Measurements from ENCODE around the gene RGL1. TPM values are rescaled to one million over a fixed set of nuclear protein-coding genes. Genes with fewer than 3 reads are reported as not detected.

Gene RGL1
- total and polyA plus RNA-seq, 9 of the 15 experiments (the other 6 are each of a cell fraction or from before 2014, with no cell fraction given), result under 0.01 to 0.07 (median 0.04) TPM

- TF ChIP-seq, protein P1, sequence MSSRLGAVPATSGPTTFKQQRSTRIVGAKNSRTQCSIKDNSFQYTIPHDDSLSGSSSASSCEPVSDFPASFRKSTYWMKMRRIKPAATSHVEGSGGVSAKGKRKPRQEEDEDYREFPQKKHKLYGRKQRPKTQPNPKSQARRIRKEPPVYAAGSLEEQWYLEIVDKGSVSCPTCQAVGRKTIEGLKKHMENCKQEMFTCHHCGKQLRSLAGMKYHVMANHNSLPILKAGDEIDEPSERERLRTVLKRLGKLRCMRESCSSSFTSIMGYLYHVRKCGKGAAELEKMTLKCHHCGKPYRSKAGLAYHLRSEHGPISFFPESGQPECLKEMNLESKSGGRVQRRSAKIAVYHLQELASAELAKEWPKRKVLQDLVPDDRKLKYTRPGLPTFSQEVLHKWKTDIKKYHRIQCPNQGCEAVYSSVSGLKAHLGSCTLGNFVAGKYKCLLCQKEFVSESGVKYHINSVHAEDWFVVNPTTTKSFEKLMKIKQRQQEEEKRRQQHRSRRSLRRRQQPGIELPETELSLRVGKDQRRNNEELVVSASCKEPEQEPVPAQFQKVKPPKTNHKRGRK (tag; IDR thresholded peaks at IDR 0.05), result no peak
- TF ChIP-seq, protein P2, sequence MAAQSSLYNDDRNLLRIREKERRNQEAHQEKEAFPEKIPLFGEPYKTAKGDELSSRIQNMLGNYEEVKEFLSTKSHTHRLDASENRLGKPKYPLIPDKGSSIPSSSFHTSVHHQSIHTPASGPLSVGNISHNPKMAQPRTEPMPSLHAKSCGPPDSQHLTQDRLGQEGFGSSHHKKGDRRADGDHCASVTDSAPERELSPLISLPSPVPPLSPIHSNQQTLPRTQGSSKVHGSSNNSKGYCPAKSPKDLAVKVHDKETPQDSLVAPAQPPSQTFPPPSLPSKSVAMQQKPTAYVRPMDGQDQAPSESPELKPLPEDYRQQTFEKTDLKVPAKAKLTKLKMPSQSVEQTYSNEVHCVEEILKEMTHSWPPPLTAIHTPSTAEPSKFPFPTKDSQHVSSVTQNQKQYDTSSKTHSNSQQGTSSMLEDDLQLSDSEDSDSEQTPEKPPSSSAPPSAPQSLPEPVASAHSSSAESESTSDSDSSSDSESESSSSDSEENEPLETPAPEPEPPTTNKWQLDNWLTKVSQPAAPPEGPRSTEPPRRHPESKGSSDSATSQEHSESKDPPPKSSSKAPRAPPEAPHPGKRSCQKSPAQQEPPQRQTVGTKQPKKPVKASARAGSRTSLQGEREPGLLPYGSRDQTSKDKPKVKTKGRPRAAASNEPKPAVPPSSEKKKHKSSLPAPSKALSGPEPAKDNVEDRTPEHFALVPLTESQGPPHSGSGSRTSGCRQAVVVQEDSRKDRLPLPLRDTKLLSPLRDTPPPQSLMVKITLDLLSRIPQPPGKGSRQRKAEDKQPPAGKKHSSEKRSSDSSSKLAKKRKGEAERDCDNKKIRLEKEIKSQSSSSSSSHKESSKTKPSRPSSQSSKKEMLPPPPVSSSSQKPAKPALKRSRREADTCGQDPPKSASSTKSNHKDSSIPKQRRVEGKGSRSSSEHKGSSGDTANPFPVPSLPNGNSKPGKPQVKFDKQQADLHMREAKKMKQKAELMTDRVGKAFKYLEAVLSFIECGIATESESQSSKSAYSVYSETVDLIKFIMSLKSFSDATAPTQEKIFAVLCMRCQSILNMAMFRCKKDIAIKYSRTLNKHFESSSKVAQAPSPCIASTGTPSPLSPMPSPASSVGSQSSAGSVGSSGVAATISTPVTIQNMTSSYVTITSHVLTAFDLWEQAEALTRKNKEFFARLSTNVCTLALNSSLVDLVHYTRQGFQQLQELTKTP (IDR thresholded peaks at IDR 0.05; ENCODE audit: low read depth in 1 of 2, partially characterized antibody in 2 of 2), result no peak
- TF ChIP-seq MTF1 (CRISPR knock-in tag; IDR thresholded peaks at IDR 0.05; ENCODE audit: borderline replicate concordance), result no peak
- TF ChIP-seq CLOCK (CRISPR knock-in tag; IDR thresholded peaks at IDR 0.05; ENCODE audit: borderline replicate concordance), result no peak
- TF ChIP-seq, protein P3, sequence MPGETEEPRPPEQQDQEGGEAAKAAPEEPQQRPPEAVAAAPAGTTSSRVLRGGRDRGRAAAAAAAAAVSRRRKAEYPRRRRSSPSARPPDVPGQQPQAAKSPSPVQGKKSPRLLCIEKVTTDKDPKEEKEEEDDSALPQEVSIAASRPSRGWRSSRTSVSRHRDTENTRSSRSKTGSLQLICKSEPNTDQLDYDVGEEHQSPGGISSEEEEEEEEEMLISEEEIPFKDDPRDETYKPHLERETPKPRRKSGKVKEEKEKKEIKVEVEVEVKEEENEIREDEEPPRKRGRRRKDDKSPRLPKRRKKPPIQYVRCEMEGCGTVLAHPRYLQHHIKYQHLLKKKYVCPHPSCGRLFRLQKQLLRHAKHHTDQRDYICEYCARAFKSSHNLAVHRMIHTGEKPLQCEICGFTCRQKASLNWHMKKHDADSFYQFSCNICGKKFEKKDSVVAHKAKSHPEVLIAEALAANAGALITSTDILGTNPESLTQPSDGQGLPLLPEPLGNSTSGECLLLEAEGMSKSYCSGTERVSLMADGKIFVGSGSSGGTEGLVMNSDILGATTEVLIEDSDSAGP (CRISPR knock-in tag; IDR thresholded peaks at IDR 0.05), result no peak
- peak; percentile 36; the same call in 1 of the 2 replicates for TF ChIP-seq EP300 (IDR thresholded peaks at IDR 0.05; ENCODE audit: low read length)
- TF ChIP-seq, protein P4, sequence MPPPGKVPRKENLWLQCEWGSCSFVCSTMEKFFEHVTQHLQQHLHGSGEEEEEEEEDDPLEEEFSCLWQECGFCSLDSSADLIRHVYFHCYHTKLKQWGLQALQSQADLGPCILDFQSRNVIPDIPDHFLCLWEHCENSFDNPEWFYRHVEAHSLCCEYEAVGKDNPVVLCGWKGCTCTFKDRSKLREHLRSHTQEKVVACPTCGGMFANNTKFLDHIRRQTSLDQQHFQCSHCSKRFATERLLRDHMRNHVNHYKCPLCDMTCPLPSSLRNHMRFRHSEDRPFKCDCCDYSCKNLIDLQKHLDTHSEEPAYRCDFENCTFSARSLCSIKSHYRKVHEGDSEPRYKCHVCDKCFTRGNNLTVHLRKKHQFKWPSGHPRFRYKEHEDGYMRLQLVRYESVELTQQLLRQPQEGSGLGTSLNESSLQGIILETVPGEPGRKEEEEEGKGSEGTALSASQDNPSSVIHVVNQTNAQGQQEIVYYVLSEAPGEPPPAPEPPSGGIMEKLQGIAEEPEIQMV (tag; conservative IDR thresholded peaks at IDR 0.05; ENCODE audit: low read depth), result no peak
- TF ChIP-seq, protein P5, sequence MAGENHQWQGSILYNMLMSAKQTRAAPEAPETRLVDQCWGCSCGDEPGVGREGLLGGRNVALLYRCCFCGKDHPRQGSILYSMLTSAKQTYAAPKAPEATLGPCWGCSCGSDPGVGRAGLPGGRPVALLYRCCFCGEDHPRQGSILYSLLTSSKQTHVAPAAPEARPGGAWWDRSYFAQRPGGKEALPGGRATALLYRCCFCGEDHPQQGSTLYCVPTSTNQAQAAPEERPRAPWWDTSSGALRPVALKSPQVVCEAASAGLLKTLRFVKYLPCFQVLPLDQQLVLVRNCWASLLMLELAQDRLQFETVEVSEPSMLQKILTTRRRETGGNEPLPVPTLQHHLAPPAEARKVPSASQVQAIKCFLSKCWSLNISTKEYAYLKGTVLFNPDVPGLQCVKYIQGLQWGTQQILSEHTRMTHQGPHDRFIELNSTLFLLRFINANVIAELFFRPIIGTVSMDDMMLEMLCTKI (IDR thresholded peaks at IDR 0.05; ENCODE audit: partially characterized antibody), result no peak
- TF ChIP-seq GTF2E2 (tag; IDR thresholded peaks at IDR 0.05), result no peak
- TF ChIP-seq USF2 (CRISPR knock-in tag; IDR thresholded peaks at IDR 0.05), result no peak
- no peak for TF ChIP-seq RHOXF2B (CRISPR knock-in tag; conservative IDR thresholded peaks at IDR 0.05)
- TF ChIP-seq PHTF2 (CRISPR knock-in tag; IDR thresholded peaks at IDR 0.05), result no peak
Observed at GRCh38 chr1:183956559-183957188, 151.8 kb downstream of the RGL1 start (continued).

Measured in K562 (cell line).